Loucy (cell line): ENCODE data around the gene CNTN5.

Source experiments
- H2AFZ ChIP-seq: fragments of 200-600 bp; sonication (generic); 2 replicates; pipeline ENCODE4 v1.6.0; 2016; ENCODE audit warnings: antibody characterized with exemption, mild to moderate bottlenecking, low read length, moderate library complexity
- H3F3A ChIP-seq: fragments of 200-600 bp; 2 replicates; pipeline ENCODE4 v1.6.0; 2016; ENCODE audit warnings: antibody characterized with exemption, low read depth, mild to moderate bottlenecking
- H3K27me3 ChIP-seq: fragments of 200-600 bp; sonication (generic); 2 replicates; pipeline ENCODE4 v1.6.1; 2014; ENCODE audit warnings: low read length, mild to moderate bottlenecking; ENCODE audit not compliant: insufficient read depth, poor library complexity, severe bottlenecking
- H3K36me3 ChIP-seq: fragments of 200-600 bp; sonication (generic); 2 replicates; pipeline ENCODE4 v1.6.1; 2016; ENCODE audit warnings: low read length; ENCODE audit not compliant: insufficient read depth
- H3K4me1 ChIP-seq: fragments of 200-600 bp; sonication (generic); 2 replicates; pipeline ENCODE4 v1.5.1; 2014; ENCODE audit warnings: low read length, mild to moderate bottlenecking; ENCODE audit not compliant: insufficient read depth, poor library complexity, severe bottlenecking
- H3K4me2 ChIP-seq: fragments of 200-600 bp; sonication (generic); 2 replicates; pipeline ENCODE4 v1.6.0; 2014; ENCODE audit warnings: antibody characterized with exemption, low read length, low read depth, mild to moderate bottlenecking; ENCODE audit not compliant: poor library complexity, severe bottlenecking
- H3K4me3 ChIP-seq: fragments of 200-600 bp; sonication (generic); 2 replicates; pipeline ENCODE4 v1.5.1; 2014; ENCODE audit warnings: low read length, mild to moderate bottlenecking, mixed read lengths; ENCODE audit not compliant: poor library complexity, severe bottlenecking
- H3K79me2 ChIP-seq: fragments of 200-600 bp; sonication (generic); 2 replicates; pipeline ENCODE4 v1.6.1; 2014; ENCODE audit warnings: low read length; ENCODE audit not compliant: insufficient read depth
- H3K9ac ChIP-seq: fragments of 200-600 bp; sonication (generic); 2 replicates; pipeline ENCODE4 v1.6.0; 2014; ENCODE audit warnings: mild to moderate bottlenecking, low read depth, low read length, moderate library complexity; ENCODE audit not compliant: poor library complexity, severe bottlenecking
- H3K9me2 ChIP-seq: fragments of 200-600 bp; sonication (generic); replicated peaks from 2 replicates; pipeline ENCODE4 v1.6.1; 2016; ENCODE audit warnings: low read depth, low read length, mixed read lengths
- H3K9me3 ChIP-seq: fragments of 200-600 bp; sonication (generic); 2 replicates; pipeline ENCODE4 v1.6.1; 2014; ENCODE audit warnings: mild to moderate bottlenecking, antibody characterized with exemption, low read length, low read depth; ENCODE audit not compliant: insufficient read depth
- H4K20me1 ChIP-seq: fragments of 200-600 bp; sonication (generic); 2 replicates; pipeline ENCODE4 v1.6.0; 2014; ENCODE audit warnings: antibody characterized with exemption, low read length, mild to moderate bottlenecking; ENCODE audit not compliant: insufficient read depth, poor library complexity, severe bottlenecking
- CTCF ChIP-seq: fragments of 200-600 bp; sonication (generic); conservative IDR thresholded peaks from 2 replicates; pipeline ENCODE4 v1.5.1; 2014; ENCODE audit warnings: mild to moderate bottlenecking, antibody characterized with exemption, low read length
- EZH2phosphoT487 ChIP-seq: fragments of 200-600 bp; IDR thresholded peaks from 2 replicates; pipeline ENCODE4 v1.6.1; 2018; ENCODE audit warnings: antibody characterized with exemption, mild to moderate bottlenecking, moderate library complexity, borderline replicate concordance

Gene CNTN5

GRCh38 chr11:99154277-99154676, 133.5 kb downstream of the CNTN5 start:
- Histone ChIP-seq H3K9me3 (no peaks in the 10 kb centered on the region), H3K4me1 (no peaks in the 10 kb centered on the region), H3K9me2 (no peaks in the 10 kb centered on the region), H3K27me3 (no peaks in the 10 kb centered on the region), H4K20me1 (no peaks in the 10 kb centered on the region), H3K36me3 (no peaks in the 10 kb centered on the region), H3K9ac (no peak overlapping the region), H2AFZ (no peak overlapping the region), H3K79me2 (no peaks in the 10 kb centered on the region), H3F3A (no peaks in the 10 kb centered on the region), H3K4me3 (no peak overlapping the region), H3K4me2 (no peak overlapping the region)
- TF ChIP-seq EZH2phosphoT487, result no peak
- TF ChIP-seq CTCF, result no peak

DNA sequence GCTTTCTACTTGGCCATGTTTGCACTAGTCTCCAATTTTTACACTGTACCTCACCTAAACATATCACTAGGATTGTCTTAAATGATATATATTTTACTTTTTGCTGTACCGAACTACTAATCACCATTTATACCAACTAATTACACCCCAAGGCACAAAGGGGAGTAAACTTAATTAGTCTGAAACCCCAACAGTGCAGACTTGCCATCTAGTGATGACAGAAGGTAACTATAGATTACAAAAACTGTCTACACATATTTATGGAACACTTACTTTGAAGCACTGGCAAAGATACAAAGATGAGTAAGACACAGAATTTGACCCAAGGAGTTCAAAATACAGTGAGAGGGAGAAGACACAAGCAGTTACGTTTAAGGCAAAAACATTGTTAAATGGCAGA, 139.7 kb downstream of the CNTN5 start:
- Histone ChIP-seq H3K4me1 (no peaks in the 10 kb centered on the region), H3K36me3 (no peaks in the 10 kb centered on the region), H3K9me3 (no peaks in the 10 kb centered on the region), H3K4me2 (no peak overlapping the region), H3K9me2 (no peaks in the 10 kb centered on the region), H3K4me3 (no peak overlapping the region), H4K20me1 (no peaks in the 10 kb centered on the region), H3F3A (no peaks in the 10 kb centered on the region), H3K79me2 (no peaks in the 10 kb centered on the region), H3K9ac (no peak overlapping the region), H3K27me3 (no peaks in the 10 kb centered on the region), H2AFZ (no peak overlapping the region)
- TF ChIP-seq CTCF (no peak), EZH2phosphoT487 (no peak)

DNA sequence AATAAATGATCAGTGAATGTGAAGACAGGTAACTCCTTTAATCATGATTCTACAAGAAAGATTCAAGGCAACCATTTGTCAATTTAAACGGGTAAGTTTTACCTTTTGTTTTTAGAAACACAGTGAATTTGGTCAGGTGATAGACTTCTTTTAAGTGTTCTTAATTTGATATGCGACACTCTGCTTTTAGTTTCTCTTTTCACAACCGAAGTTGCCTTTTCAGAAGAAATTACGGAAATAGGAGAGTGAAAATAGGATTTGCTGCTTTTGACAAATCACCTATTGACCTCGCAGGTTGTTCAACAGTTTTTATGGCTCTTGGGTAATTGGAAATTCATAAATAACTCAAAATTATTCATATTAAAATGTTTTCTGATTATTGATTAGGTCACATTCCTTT, 142.1 kb downstream of the CNTN5 start:
- no peak for TF ChIP-seq CTCF
- TF ChIP-seq EZH2phosphoT487, result no peak
- Histone ChIP-seq H3K4me2 (no peak overlapping the region), H4K20me1 (no peaks in the 10 kb centered on the region), H3K36me3 (no peaks in the 10 kb centered on the region), H3K9me3 (no peaks in the 10 kb centered on the region), H3F3A (no peaks in the 10 kb centered on the region), H2AFZ (no peak overlapping the region), H3K27me3 (no peaks in the 10 kb centered on the region), H3K9ac (no peak overlapping the region), H3K4me1 (no peaks in the 10 kb centered on the region), H3K4me3 (no peak overlapping the region), H3K79me2 (no peaks in the 10 kb centered on the region), H3K9me2 (no peaks in the 10 kb centered on the region)
